ENCODE results near the gene TBC1D13. TPM values are rescaled to one million over a fixed set of nuclear protein-coding genes. Genes with fewer than 3 reads are reported as not detected.

Gene TBC1D13
- total and polyA plus RNA-seq, 2 of the 13 experiments (the other 11 are each of a cell fraction or from before 2014, with no cell fraction given), result 17.9 to 19.7 TPM

DNA sequence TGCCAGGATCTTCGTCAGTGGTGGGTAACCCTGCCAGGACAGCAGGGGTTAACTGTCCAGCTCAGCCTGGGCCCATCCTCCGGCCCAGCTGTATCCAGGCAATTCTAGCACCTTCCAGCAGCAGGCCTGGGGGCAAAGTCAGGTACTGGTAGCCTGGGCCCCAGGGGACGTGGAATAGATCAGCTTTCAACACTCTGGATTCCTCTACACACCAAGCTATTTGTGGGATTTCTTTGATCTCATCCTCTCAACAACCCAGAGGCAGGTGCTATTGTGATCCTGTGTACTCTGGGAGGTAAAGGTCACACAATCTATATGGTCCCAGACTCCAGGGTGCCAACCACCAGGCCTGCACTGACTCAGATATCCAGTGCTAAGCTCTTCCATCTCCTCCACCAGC is 51.3 kb downstream of the TBC1D13 start (continued):
- TF ChIP-seq, protein P1, sequence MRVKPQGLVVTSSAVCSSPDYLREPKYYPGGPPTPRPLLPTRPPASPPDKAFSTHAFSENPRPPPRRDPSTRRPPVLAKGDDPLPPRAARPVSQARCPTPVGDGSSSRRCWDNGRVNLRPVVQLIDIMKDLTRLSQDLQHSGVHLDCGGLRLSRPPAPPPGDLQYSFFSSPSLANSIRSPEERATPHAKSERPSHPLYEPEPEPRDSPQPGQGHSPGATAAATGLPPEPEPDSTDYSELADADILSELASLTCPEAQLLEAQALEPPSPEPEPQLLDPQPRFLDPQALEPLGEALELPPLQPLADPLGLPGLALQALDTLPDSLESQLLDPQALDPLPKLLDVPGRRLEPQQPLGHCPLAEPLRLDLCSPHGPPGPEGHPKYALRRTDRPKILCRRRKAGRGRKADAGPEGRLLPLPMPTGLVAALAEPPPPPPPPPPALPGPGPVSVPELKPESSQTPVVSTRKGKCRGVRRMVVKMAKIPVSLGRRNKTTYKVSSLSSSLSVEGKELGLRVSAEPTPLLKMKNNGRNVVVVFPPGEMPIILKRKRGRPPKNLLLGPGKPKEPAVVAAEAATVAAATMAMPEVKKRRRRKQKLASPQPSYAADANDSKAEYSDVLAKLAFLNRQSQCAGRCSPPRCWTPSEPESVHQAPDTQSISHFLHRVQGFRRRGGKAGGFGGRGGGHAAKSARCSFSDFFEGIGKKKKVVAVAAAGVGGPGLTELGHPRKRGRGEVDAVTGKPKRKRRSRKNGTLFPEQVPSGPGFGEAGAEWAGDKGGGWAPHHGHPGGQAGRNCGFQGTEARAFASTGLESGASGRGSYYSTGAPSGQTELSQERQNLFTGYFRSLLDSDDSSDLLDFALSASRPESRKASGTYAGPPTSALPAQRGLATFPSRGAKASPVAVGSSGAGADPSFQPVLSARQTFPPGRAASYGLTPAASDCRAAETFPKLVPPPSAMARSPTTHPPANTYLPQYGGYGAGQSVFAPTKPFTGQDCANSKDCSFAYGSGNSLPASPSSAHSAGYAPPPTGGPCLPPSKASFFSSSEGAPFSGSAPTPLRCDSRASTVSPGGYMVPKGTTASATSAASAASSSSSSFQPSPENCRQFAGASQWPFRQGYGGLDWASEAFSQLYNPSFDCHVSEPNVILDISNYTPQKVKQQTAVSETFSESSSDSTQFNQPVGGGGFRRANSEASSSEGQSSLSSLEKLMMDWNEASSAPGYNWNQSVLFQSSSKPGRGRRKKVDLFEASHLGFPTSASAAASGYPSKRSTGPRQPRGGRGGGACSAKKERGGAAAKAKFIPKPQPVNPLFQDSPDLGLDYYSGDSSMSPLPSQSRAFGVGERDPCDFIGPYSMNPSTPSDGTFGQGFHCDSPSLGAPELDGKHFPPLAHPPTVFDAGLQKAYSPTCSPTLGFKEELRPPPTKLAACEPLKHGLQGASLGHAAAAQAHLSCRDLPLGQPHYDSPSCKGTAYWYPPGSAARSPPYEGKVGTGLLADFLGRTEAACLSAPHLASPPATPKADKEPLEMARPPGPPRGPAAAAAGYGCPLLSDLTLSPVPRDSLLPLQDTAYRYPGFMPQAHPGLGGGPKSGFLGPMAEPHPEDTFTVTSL (CRISPR knock-in tag; IDR thresholded peaks at IDR 0.05; ENCODE audit: borderline replicate concordance), result 0 out of 2 replicates have a peak, but pooled peaks have one; percentile 43
- peak; percentile 25; the same call in 1 of the 2 replicates for TF ChIP-seq ZNF788 (CRISPR knock-in tag; IDR thresholded peaks at IDR 0.05; ENCODE audit: borderline replicate concordance)
- no peak for TF ChIP-seq JUNB (CRISPR knock-in tag; IDR thresholded peaks at IDR 0.05; ENCODE audit: borderline replicate concordance)
- TF ChIP-seq, protein P2, sequence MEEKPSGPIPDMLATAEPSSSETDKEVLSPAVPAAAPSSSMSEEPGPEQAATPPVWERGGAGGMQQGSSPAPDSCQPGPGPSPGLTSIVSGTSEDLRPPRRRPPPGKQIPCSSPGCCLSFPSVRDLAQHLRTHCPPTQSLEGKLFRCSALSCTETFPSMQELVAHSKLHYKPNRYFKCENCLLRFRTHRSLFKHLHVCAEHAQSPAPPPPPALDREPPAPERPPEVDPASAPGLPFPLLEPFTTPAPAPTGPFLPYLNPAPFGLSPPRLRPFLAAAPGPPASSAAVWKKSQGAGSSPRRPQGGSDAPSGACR (CRISPR knock-in tag; IDR thresholded peaks at IDR 0.05), result peak; percentile 67; the same call in 1 of the 2 replicates
- no peak for TF ChIP-seq ISX (CRISPR knock-in tag; conservative IDR thresholded peaks at IDR 0.05)
- peak; percentile 59 for TF ChIP-seq CREM (IDR thresholded peaks at IDR 0.05)
- TF ChIP-seq CREM (CRISPR knock-in tag; IDR thresholded peaks at IDR 0.05), result no peak
- TF ChIP-seq, protein P3, sequence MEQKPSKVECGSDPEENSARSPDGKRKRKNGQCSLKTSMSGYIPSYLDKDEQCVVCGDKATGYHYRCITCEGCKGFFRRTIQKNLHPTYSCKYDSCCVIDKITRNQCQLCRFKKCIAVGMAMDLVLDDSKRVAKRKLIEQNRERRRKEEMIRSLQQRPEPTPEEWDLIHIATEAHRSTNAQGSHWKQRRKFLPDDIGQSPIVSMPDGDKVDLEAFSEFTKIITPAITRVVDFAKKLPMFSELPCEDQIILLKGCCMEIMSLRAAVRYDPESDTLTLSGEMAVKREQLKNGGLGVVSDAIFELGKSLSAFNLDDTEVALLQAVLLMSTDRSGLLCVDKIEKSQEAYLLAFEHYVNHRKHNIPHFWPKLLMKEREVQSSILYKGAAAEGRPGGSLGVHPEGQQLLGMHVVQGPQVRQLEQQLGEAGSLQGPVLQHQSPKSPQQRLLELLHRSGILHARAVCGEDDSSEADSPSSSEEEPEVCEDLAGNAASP (CRISPR knock-in tag; IDR thresholded peaks at IDR 0.05; ENCODE audit: borderline replicate concordance), result peak; percentile 74; the same call in 1 of the 2 replicates
- peak; percentile 86 for TF ChIP-seq PHF21A (CRISPR knock-in tag; IDR thresholded peaks at IDR 0.05)
- no peak for TF ChIP-seq GABPB1 (CRISPR knock-in tag; IDR thresholded peaks at IDR 0.05)
- TF ChIP-seq, protein P4, sequence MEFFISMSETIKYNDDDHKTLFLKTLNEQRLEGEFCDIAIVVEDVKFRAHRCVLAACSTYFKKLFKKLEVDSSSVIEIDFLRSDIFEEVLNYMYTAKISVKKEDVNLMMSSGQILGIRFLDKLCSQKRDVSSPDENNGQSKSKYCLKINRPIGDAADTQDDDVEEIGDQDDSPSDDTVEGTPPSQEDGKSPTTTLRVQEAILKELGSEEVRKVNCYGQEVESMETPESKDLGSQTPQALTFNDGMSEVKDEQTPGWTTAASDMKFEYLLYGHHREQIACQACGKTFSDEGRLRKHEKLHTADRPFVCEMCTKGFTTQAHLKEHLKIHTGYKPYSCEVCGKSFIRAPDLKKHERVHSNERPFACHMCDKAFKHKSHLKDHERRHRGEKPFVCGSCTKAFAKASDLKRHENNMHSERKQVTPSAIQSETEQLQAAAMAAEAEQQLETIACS (CRISPR knock-in tag; IDR thresholded peaks at IDR 0.05), result no peak
- TF ChIP-seq, protein P5, sequence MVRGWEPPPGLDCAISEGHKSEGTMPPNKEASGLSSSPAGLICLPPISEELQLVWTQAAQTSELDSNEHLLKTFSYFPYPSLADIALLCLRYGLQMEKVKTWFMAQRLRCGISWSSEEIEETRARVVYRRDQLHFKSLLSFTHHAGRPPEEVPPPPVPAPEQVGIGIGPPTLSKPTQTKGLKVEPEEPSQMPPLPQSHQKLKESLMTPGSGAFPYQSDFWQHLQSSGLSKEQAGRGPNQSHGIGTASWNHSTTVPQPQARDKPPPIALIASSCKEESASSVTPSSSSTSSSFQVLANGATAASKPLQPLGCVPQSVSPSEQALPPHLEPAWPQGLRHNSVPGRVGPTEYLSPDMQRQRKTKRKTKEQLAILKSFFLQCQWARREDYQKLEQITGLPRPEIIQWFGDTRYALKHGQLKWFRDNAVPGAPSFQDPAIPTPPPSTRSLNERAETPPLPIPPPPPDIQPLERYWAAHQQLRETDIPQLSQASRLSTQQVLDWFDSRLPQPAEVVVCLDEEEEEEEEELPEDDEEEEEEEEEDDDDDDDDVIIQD (CRISPR knock-in tag; IDR thresholded peaks at IDR 0.05; ENCODE audit: low read depth), result peak; percentile 47; the same call in 1 of the 2 replicates
- peak; percentile 71; the same call in 1 of the 2 replicates for TF ChIP-seq RXRB (CRISPR knock-in tag; IDR thresholded peaks at IDR 0.05; ENCODE audit: borderline replicate concordance)
- TF ChIP-seq, protein P6, sequence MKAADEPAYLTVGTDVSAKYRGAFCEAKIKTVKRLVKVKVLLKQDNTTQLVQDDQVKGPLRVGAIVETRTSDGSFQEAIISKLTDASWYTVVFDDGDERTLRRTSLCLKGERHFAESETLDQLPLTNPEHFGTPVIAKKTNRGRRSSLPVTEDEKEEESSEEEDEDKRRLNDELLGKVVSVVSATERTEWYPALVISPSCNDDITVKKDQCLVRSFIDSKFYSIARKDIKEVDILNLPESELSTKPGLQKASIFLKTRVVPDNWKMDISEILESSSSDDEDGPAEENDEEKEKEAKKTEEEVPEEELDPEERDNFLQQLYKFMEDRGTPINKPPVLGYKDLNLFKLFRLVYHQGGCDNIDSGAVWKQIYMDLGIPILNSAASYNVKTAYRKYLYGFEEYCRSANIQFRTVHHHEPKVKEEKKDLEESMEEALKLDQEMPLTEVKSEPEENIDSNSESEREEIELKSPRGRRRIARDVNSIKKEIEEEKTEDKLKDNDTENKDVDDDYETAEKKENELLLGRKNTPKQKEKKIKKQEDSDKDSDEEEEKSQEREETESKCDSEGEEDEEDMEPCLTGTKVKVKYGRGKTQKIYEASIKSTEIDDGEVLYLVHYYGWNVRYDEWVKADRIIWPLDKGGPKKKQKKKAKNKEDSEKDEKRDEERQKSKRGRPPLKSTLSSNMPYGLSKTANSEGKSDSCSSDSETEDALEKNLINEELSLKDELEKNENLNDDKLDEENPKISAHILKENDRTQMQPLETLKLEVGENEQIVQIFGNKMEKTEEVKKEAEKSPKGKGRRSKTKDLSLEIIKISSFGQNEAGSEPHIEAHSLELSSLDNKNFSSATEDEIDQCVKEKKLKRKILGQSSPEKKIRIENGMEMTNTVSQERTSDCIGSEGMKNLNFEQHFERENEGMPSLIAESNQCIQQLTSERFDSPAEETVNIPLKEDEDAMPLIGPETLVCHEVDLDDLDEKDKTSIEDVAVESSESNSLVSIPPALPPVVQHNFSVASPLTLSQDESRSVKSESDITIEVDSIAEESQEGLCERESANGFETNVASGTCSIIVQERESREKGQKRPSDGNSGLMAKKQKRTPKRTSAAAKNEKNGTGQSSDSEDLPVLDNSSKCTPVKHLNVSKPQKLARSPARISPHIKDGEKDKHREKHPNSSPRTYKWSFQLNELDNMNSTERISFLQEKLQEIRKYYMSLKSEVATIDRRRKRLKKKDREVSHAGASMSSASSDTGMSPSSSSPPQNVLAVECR (CRISPR knock-in tag; IDR thresholded peaks at IDR 0.05; ENCODE audit: borderline replicate concordance), result peak; percentile 44; the same call in 1 of the 2 replicates
